ENCODE results near the gene LDLR. TPM values are rescaled to one million over a fixed set of nuclear protein-coding genes. Genes with fewer than 3 reads are reported as not detected.
A peak's percentile ranks its signal among the peaks of the same experiment; 100 is the strongest.
"Not testable (repeated sequence)": the region's sequence is repeated elsewhere in the genome, so short reads cannot be mapped to it uniquely, and the experiment has no call there.

The LDLR gene
- total and polyA plus RNA-seq, 7 donors, result 7.1 to 139 (median 20.6) TPM

DNA sequence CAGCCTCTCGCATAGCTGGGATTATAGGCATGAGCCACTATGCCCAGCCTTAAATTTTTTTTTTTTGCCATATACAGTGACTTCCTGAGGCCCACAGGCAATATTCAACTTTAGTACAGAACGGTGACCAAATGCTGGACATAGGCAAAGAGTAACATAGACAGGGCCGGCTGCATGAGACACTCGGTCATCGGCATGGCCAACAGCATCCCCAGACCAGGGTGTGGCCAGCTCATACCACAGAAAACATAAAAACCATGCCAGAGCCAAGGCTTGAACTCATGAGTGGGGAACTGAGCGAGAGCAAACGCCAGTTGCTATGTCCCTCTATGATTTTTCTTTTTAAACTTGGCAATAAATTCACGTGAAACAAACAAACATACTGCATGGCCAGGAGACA is 91.1 kb downstream of the LDLR start:
- Histone ChIP-seq H3K9me3 (no peaks in the 10 kb centered on the region), H3K4me1 (peaks cover 4 to 68% (median 61%) of the 10 kb centered on the region in 4 donors), H3K27me3 (no peaks in the 10 kb centered on the region), H3K4me3 (peak overlapping the region in 1 of 4 donors; percentile 10), H3K36me3 (peaks cover 36 to 70% (median 59%) of the 10 kb centered on the region in 4 donors), H3K27ac (peak overlapping the region; percentile 91 to 98 (median 94))
- DNase-seq, result no peak
- WGBS, 2 donors, result 72 to 78% methylated on average over 8 of the region's 8 CpGs
- TF ChIP-seq POLR2AphosphoS5 (IDR thresholded peaks at IDR 0.05), result no peak
- no peak for TF ChIP-seq EP300 (IDR thresholded peaks at IDR 0.05)
- no peak for TF ChIP-seq POLR2A (IDR thresholded peaks at IDR 0.05)
- TF ChIP-seq, protein P1, sequence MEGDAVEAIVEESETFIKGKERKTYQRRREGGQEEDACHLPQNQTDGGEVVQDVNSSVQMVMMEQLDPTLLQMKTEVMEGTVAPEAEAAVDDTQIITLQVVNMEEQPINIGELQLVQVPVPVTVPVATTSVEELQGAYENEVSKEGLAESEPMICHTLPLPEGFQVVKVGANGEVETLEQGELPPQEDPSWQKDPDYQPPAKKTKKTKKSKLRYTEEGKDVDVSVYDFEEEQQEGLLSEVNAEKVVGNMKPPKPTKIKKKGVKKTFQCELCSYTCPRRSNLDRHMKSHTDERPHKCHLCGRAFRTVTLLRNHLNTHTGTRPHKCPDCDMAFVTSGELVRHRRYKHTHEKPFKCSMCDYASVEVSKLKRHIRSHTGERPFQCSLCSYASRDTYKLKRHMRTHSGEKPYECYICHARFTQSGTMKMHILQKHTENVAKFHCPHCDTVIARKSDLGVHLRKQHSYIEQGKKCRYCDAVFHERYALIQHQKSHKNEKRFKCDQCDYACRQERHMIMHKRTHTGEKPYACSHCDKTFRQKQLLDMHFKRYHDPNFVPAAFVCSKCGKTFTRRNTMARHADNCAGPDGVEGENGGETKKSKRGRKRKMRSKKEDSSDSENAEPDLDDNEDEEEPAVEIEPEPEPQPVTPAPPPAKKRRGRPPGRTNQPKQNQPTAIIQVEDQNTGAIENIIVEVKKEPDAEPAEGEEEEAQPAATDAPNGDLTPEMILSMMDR (IDR thresholded peaks at IDR 0.05), result no peak
- intact Hi-C loops (cut with DNase I), result no loop called here

DNA sequence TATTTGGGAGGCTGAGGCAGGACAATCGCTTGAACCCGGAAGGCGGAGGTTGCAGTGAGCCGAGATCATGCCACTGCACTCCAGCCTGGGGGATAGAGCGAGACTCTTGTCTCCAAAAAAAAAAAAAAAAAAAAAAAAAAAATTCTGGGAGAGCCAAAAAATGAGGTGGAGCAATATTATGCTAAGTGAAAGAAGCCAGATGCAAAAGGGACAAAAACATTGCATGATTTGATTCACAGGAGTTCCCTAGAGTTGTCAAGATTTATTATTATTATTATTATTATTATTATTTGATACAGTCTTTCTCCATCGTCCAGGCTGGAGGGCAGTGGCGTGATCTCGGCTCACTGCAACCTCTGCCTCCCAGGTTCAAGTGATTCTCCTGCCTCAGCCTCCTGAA is 91.7 kb downstream of the LDLR start:
- Histone ChIP-seq H3K4me3 (peak overlapping the region in 1 of 4 donors; percentile 10), H3K4me1 (peaks cover 4 to 75% (median 68%) of the 10 kb centered on the region in 4 donors), H3K36me3 (peaks cover 36 to 70% (median 57%) of the 10 kb centered on the region in 4 donors), H3K27ac (peak overlapping the region; percentile 91 to 98 (median 94))
- H3K27me3 ChIP-seq; H3K9me3 ChIP-seq; intact Hi-C loops (cut with DNase I); DNase-seq: not testable (repeated sequence)
- WGBS, 2 donors, result 83 to 91% methylated on average over 8 of the region's 8 CpGs
- TF ChIP-seq POLR2AphosphoS5 (IDR thresholded peaks at IDR 0.05) (peak in 3 of 4 donors; percentile 23 to 80 (median 47)), EP300 (IDR thresholded peaks at IDR 0.05) (peak in 1 of 4 donors; percentile 20)

GRCh38 chr19:11181488-11181887 is 92.2 kb downstream of the LDLR start:
- H3K9me3 ChIP-seq, result no peaks in the 10 kb centered on the region
- WGBS, 2 donors, result 95% methylated on average over 4 of the region's 4 CpGs
- no peak for DNase-seq
- H3K4me1 ChIP-seq, result peaks cover 4 to 80% (median 73%) of the 10 kb centered on the region in 4 donors
- H3K36me3 ChIP-seq, result peaks cover 31 to 70% (median 57%) of the 10 kb centered on the region in 4 donors
- no peak overlapping the region for H3K4me3 ChIP-seq
- H3K27ac ChIP-seq, result peak overlapping the region; percentile 91 to 98 (median 94)
- intact Hi-C loops (cut with DNase I), result no loop called here
- H3K27me3 ChIP-seq, result no peaks in the 10 kb centered on the region
- TF ChIP-seq, protein P1 (IDR thresholded peaks at IDR 0.05), result no peak
- no peak for TF ChIP-seq POLR2A (IDR thresholded peaks at IDR 0.05)
- TF ChIP-seq EP300 (IDR thresholded peaks at IDR 0.05), result no peak
- TF ChIP-seq POLR2AphosphoS5 (IDR thresholded peaks at IDR 0.05), result no peak

Other genes starting within 250 kb of the LDLR start
- 1 to 10 TPM in 2 of 4 donors, under 1 TPM in 1, not detected in 1; 0.99 to 2.1 (median 2.0) TPM for gene C19orf38, start 241.0 kb upstream of the LDLR start, total RNA-seq
- gene C19orf38, start 241.0 kb upstream of the LDLR start, polyA plus RNA-seq, result 1 to 10 TPM in 2 of 3 donors, under 1 TPM in 1; 0.92 to 3.3 (median 1.2) TPM
- gene CARM1, start 217.9 kb upstream of the LDLR start, total RNA-seq, result 10 to 100 TPM; 18.1 to 24.9 (median 20.8) TPM
- gene CARM1, start 217.9 kb upstream of the LDLR start, polyA plus RNA-seq, result 10 to 100 TPM; 21.6 to 51.8 (median 29.4) TPM
- 10 to 100 TPM; 26.5 to 36.0 (median 28.3) TPM for gene YIPF2, start 160.8 kb upstream of the LDLR start, total RNA-seq
- 10 to 100 TPM; 19.4 to 61.3 (median 21.0) TPM for gene YIPF2, start 160.8 kb upstream of the LDLR start, polyA plus RNA-seq
- 10 to 100 TPM; 18.8 to 28.5 (median 26.0) TPM for gene TIMM29, start 160.7 kb upstream of the LDLR start, total RNA-seq
- 10 to 100 TPM in 2 of 3 donors, 1 to 10 TPM in 1; 9.6 to 22.6 (median 15.5) TPM for gene TIMM29, start 160.7 kb upstream of the LDLR start, polyA plus RNA-seq
- gene SMARCA4, start 128.4 kb upstream of the LDLR start, total RNA-seq, result 10 to 100 TPM; 22.5 to 51.0 (median 34.4) TPM
- gene SMARCA4, start 128.4 kb upstream of the LDLR start, polyA plus RNA-seq, result 10 to 100 TPM; 35.4 to 73.9 (median 39.1) TPM
- gene SPC24, start 66.3 kb downstream of the LDLR start, total RNA-seq, result 1 to 10 TPM in 3 of 4 donors, under 1 TPM in 1; 0.99 to 6.0 (median 2.8) TPM
- 10 to 100 TPM in 1 of 3 donors, 1 to 10 TPM in 2; 1.2 to 13.0 (median 2.1) TPM for gene SPC24, start 66.3 kb downstream of the LDLR start, polyA plus RNA-seq
- gene KANK2, start 108.1 kb downstream of the LDLR start, total RNA-seq, result 1,000 to 10,000 TPM in 2 of 4 donors, 100 to 1,000 TPM in 2; 691 to 1,314 (median 1,068) TPM
- gene KANK2, start 108.1 kb downstream of the LDLR start, polyA plus RNA-seq, result 100 to 1,000 TPM in 1 of 3 donors, 10 to 100 TPM in 2; 29.8 to 130 (median 89.4) TPM
- gene ANGPTL8, start 150.2 kb downstream of the LDLR start, total RNA-seq, result not detected
- 1 to 10 TPM in 1 of 3 donors, not detected in 2; 8.1 TPM for gene ANGPTL8, start 150.2 kb downstream of the LDLR start, polyA plus RNA-seq
- gene DOCK6, start 173.1 kb downstream of the LDLR start, total RNA-seq, result 10 to 100 TPM; 17.1 to 39.9 (median 20.8) TPM
- gene DOCK6, start 173.1 kb downstream of the LDLR start, polyA plus RNA-seq, result 10 to 100 TPM in 2 of 3 donors, 1 to 10 TPM in 1; 8.8 to 40.5 (median 16.2) TPM
- not detected for gene TSPAN16, start 206.7 kb downstream of the LDLR start, total RNA-seq
- under 1 TPM in 1 of 3 donors, not detected in 2; 0.07 TPM for gene TSPAN16, start 206.7 kb downstream of the LDLR start, polyA plus RNA-seq

All from sigmoid colon (tissue), 7 donors.